ENCODE measurements around the gene TERT. TPM values are rescaled to one million over a fixed set of nuclear protein-coding genes. Genes with fewer than 3 reads are reported as not detected.

TERT gene
- total and polyA plus RNA-seq, 2 donors (not counting 1 experiment from before 2014, with no cell fraction given): 0.24 to 0.39 TPM

- Mint-ChIP-seq H3K9me3 (ENCODE audit: insufficient read depth) (no peaks in the 10 kb centered on the region), H3K27ac (no peak overlapping the region), H3K4me1 (peaks cover 4% of the 10 kb centered on the region), H3K27me3 (no peaks in the 10 kb centered on the region), H3K4me3 (no peak overlapping the region)
- no peak for TF ChIP-seq EZH2 (IDR thresholded peaks at IDR 0.05; ENCODE audit: borderline replicate concordance, insufficient read depth, low read depth, low read length, poor library complexity, severe bottlenecking)
- TF ChIP-seq CTCF (IDR thresholded peaks at IDR 0.05): no peak
- Histone ChIP-seq H3K9ac (ENCODE audit: low read length) (no peak overlapping the region), H3K79me2 (ENCODE audit: control insufficient read depth, insufficient read depth, low read length) (no peaks in the 10 kb centered on the region), H4K20me1 (ENCODE audit: control insufficient read depth, insufficient read depth, low read length, poor library complexity, severe bottlenecking) (no peaks in the 10 kb centered on the region), H3K9me3 (ENCODE audit: control extremely low read depth in 1 of 3, control insufficient read depth in 2 of 3, insufficient read depth in 1 of 3, low read length in 2 of 3) (no peaks in the 10 kb centered on the region), H3K4me3 (ENCODE audit: control extremely low read depth in 1 of 5, extremely low read depth in 1 of 5, insufficient read depth in 1 of 5, low read depth in 2 of 5, low read length in 4 of 5) (no peak overlapping the region), H3K4me2 (replicated peaks; ENCODE audit: low read depth, low read length, poor library complexity, severe bottlenecking) (no peak overlapping the region), H2AFZ (ENCODE audit: insufficient read depth, low read depth, low read length, poor library complexity, severe bottlenecking) (no peak overlapping the region), H3K27ac (ENCODE audit: low read length in 2 of 2) (no peak overlapping the region), H3K4me1 (ENCODE audit: control insufficient read depth in 2 of 2, insufficient read depth in 2 of 2, low read length in 2 of 2) (no peaks in the 10 kb centered on the region), H3K27me3 (replicated peaks in 1 of 4; ENCODE audit: control extremely low read depth in 1 of 4, control insufficient read depth in 3 of 4, insufficient read depth in 4 of 4, low read length in 3 of 4) (no peaks in the 10 kb centered on the region), H3K36me3 (replicated peaks in 1 of 2; ENCODE audit: control extremely low read depth in 1 of 2, control insufficient read depth in 1 of 2, extremely low read depth in 1 of 2, insufficient read depth in 2 of 2, low read length in 1 of 2) (no peaks in the 10 kb centered on the region)
- no peak for ATAC-seq (ENCODE audit: low read depth)
- intact Hi-C loops (cut with micrococcal nuclease): no loop called here
- CTCF ChIA-PET: no interaction called here
- WGBS (ENCODE audit: insufficient coverage): 96% methylated on average over 33 of the region's 33 CpGs
- no peak for DNase-seq
- POLR2A ChIA-PET: no interaction called here
Measured at GRCh38 chr5:1253456-1254105, 41.3 kb downstream of the TERT start.

- no peaks in the 10 kb centered on the region for H3K4me1 ChIP-seq (ENCODE audit: control insufficient read depth in 2 of 2, insufficient read depth in 2 of 2, low read length in 2 of 2)
- H3K9me3 ChIP-seq (ENCODE audit: control extremely low read depth in 1 of 3, control insufficient read depth in 2 of 3, insufficient read depth in 1 of 3, low read length in 2 of 3): no peaks in the 10 kb centered on the region
- no peaks in the 10 kb centered on the region for H3K36me3 ChIP-seq (replicated peaks in 1 of 2; ENCODE audit: control extremely low read depth in 1 of 2, control insufficient read depth in 1 of 2, extremely low read depth in 1 of 2, insufficient read depth in 2 of 2, low read length in 1 of 2)
- H3K4me2 ChIP-seq (replicated peaks; ENCODE audit: low read depth, low read length, poor library complexity, severe bottlenecking): no peak overlapping the region
- no peaks in the 10 kb centered on the region for H4K20me1 ChIP-seq (ENCODE audit: control insufficient read depth, insufficient read depth, low read length, poor library complexity, severe bottlenecking)
- DNase-seq: no peak
- Mint-ChIP-seq H3K9me3 (ENCODE audit: insufficient read depth) (no peaks in the 10 kb centered on the region), H3K27me3 (no peaks in the 10 kb centered on the region), H3K4me3 (no peak overlapping the region), H3K4me1 (peaks cover 4% of the 10 kb centered on the region), H3K27ac (no peak overlapping the region)
- no peak overlapping the region for H2AFZ ChIP-seq (ENCODE audit: insufficient read depth, low read depth, low read length, poor library complexity, severe bottlenecking)
- no peak for TF ChIP-seq CTCF (IDR thresholded peaks at IDR 0.05)
- no peak for TF ChIP-seq EZH2 (IDR thresholded peaks at IDR 0.05; ENCODE audit: borderline replicate concordance, insufficient read depth, low read depth, low read length, poor library complexity, severe bottlenecking)
- no peak for ATAC-seq (ENCODE audit: low read depth)
- CTCF ChIA-PET: no interaction called here
- intact Hi-C loops (cut with micrococcal nuclease): no loop called here
- H3K79me2 ChIP-seq (ENCODE audit: control insufficient read depth, insufficient read depth, low read length): no peaks in the 10 kb centered on the region
- no peak overlapping the region for H3K27ac ChIP-seq (ENCODE audit: low read length in 2 of 2)
- WGBS (ENCODE audit: insufficient coverage): 91% methylated on average over 4 of the region's 9 CpGs
- no peak overlapping the region for H3K9ac ChIP-seq (ENCODE audit: low read length)
- POLR2A ChIA-PET: no interaction called here
- no peaks in the 10 kb centered on the region for H3K27me3 ChIP-seq (replicated peaks in 1 of 4; ENCODE audit: control extremely low read depth in 1 of 4, control insufficient read depth in 3 of 4, insufficient read depth in 4 of 4, low read length in 3 of 4)
- H3K4me3 ChIP-seq (ENCODE audit: control extremely low read depth in 1 of 5, extremely low read depth in 1 of 5, insufficient read depth in 1 of 5, low read depth in 2 of 5, low read length in 4 of 5): no peak overlapping the region
Measured at GRCh38 chr5:1252681-1253080, 42.2 kb downstream of the TERT start.
